NCI-H748 treated with DMSO at 0.1 percent for 48 hours (cell line): Measurements from ENCODE around the gene PDE6A.

Source experiments
- DNase-seq: peaks from one replicate; lab custom pipeline; 2025; lab: John Stamatoyannopoulos, UW

Gene PDE6A

DNA sequence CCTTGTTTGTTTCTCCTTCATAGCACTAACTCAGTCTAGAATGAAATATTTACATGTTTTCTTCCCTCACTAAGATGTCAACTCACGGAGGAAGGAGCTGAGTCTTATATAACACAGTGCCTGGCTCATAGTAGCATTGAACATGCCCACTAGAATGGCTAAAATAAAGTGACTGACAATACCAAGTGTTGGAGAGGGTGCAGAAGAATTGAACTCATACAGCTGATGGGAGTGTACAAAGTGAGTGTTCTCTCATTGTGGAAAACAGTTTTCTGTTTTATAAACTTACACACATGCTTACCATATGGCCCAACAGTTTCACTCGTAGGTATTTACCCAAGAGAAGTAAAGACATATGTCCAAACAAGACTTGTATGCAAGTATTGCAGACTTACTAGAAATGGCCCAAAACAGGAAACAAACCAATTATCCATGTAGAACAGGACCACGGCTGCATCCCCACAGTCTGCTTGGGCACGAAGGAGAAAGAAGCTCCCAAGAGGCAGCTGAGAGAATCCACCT is 127.0 kb downstream of the PDE6A start:
- no peak for DNase-seq

DNA sequence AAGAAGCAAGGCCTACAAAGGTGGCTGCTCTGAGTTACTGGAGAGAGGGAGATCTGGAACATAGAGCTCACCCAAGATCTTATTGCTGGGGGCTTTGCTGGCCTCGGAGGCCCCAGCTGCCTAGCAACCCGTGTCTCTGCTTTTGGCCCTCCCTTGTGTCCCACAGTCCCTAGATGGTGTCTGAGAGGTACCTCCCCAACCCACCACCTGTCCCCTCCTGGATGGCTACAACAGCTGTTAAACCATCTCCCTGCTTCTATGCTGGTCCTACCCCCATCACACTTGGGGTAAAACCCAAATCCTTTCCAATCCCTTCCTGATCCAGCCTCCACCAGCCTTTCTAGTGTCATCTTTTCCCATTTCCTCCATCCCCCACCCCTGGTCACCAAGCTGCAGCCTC is 127.9 kb downstream of the PDE6A start:
- DNase-seq = no peak

- DNase-seq = no peak
These were observed 133.1 kb downstream of the PDE6A start for GRCh38 chr5:149811453-149811852.

GRCh38 chr5:149810856-149811255 is 133.7 kb downstream of the PDE6A start:
- no peak for DNase-seq

DNA sequence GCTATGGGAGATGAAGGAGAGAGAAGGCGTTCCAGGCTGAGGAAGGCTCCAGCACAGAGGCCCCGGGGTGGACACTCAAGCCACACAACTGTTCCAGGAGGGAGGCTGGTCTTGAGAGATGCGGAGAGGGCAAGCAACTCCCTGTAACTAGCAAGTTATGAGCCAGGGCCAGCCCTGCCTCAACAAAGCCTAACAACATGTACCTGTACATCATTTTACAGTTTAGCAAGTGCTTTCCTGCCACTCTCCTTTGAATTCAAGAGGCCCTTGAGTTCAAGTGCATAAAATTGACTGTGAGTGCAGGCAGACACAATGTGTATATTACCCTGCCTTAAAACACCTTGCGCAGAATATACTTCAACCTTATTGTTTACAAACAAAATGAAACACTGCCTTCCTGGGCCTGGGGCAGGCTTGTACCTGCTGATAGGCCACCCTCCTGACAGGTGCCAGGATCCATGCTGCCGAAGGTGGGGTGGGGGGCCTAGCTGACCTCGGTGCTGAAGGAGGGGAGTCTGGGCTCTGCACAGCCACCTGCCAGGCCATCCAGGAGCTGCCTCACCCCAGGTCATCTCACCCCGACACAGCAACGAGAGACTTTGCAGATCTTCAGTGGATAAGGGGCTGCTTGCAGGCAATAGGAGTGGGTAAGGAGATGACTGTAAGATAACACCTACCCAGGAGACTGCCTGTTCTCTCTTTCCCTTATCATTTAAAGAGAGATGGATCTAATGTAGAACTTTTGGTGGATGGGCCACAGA is 134.5 kb downstream of the PDE6A start:
- peak; percentile 3 for DNase-seq

DNA sequence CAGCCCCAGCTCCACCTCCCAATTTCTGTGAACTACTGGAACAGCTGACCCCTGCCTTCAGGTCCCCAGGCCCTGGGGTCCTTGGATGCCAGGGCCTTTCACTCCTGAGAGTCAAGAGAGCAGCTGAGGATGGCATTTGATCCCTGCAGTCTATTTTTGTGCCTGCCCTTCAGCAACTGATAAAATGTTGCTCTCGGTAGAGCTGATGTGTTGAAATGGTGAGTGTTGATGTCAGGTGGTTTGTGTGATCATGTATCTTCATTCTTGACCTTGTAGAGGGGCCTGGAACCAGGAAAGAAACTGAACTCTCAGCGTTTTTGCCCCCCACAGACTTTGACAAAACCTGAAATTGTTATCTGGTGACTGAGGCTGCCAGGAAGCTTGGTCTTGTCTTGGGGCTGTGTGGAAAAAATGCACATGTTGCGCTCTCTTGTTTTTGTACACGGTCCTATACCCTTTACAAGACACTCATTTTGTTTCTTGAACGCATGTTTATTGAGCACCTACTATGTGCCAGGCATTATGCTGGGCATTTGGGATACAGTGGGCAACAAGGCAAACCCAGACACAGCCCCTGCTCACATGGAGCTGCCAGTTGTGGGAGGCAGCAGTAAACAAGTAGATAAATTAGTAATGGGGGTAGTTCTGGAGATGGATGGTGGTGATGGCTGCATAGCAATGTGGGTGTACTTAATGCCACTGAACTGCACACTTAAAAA is 136.2 kb downstream of the PDE6A start:
- DNase-seq = no peak
